GM23338 (cell line): ENCODE measurements around the gene NSUN7. TPM values are rescaled to one million over a fixed set of nuclear protein-coding genes. Genes with fewer than 3 reads are reported as not detected.

Source experiments
- ATAC-seq: fragments of 200-7000 bp; cut with Tn5 transposase; 3 replicates; pipeline ENCODE4 v1.9.1; 2020
- DNase-seq: peaks from one replicate; pipeline ENCODE4 v3.0.0-alpha.2; 2015; ENCODE audit warnings: low spot score
- H2AFZ ChIP-seq: fragments of 200-600 bp; sonication (generic); 2 replicates; pipeline ENCODE4 v1.8.0; 2016; ENCODE audit warnings: antibody characterized with exemption, mild to moderate bottlenecking, moderate library complexity
- H3F3A ChIP-seq: fragments of 200-600 bp; sonication (generic); replicated peaks from 2 replicates; pipeline ENCODE4 v1.8.0; 2017; ENCODE audit warnings: antibody characterized with exemption, mixed run types, low read depth
- H3K27ac ChIP-seq: fragments of 200-600 bp; sonication (generic); 2 replicates; pipeline ENCODE4 v1.6.1; 2016; ENCODE audit warnings: low read depth
- H3K27me3 ChIP-seq: fragments of 200-600 bp; sonication (generic); 2 replicates; pipeline ENCODE4 v1.8.0; 2016; ENCODE audit warnings: mild to moderate bottlenecking, mixed run types, moderate library complexity; ENCODE audit not compliant: insufficient read depth
- H3K36me3 ChIP-seq: fragments of 200-600 bp; sonication (generic); 2 replicates; pipeline ENCODE4 v1.8.0; 2016; ENCODE audit warnings: mild to moderate bottlenecking; ENCODE audit not compliant: insufficient read depth
- H3K4me1 ChIP-seq: fragments of 200-600 bp; sonication (generic); 2 replicates; pipeline ENCODE4 v1.8.0; 2016; ENCODE audit warnings: mild to moderate bottlenecking, moderate library complexity; ENCODE audit not compliant: insufficient read depth
- H3K4me2 ChIP-seq: fragments of 200-600 bp; sonication (generic); 2 replicates; pipeline ENCODE4 v1.7.1; 2017; ENCODE audit warnings: mixed run types
- H3K4me3 ChIP-seq: fragments of 200-600 bp; sonication (generic); 2 replicates; pipeline ENCODE4 v1.6.1; 2016; ENCODE audit warnings: mixed run types
- H3K79me2 ChIP-seq: fragments of 200-600 bp; sonication (generic); replicated peaks from 2 replicates; pipeline ENCODE4 v1.8.0; 2017; ENCODE audit warnings: mild to moderate bottlenecking; ENCODE audit not compliant: insufficient read depth
- H3K9me2 ChIP-seq: fragments of 200-600 bp; sonication (generic); 2 replicates; pipeline ENCODE4 v1.8.0; 2017; ENCODE audit not compliant: insufficient read depth
- H4K20me1 ChIP-seq: fragments of 200-600 bp; sonication (generic); replicated peaks from 2 replicates; pipeline ENCODE4 v1.8.0; 2017; ENCODE audit warnings: mild to moderate bottlenecking; ENCODE audit not compliant: insufficient read depth
- H3K27ac Mint-ChIP-seq: 2 replicates; pipeline ENCODE4 v1.8.0; 2020; ENCODE audit warnings: inconsistent platforms, mild to moderate bottlenecking, moderate library complexity, mixed read lengths
- H3K27me3 Mint-ChIP-seq: 3 replicates; pipeline ENCODE4 v1.8.0; 2022; ENCODE audit warnings: low read depth, mild to moderate bottlenecking, moderate library complexity, mixed read lengths, inconsistent platforms; ENCODE audit not compliant: insufficient read depth, poor library complexity
- H3K36me3 Mint-ChIP-seq: 3 replicates; pipeline ENCODE4 v1.8.0; 2021; ENCODE audit warnings: low read depth, mild to moderate bottlenecking, inconsistent platforms, moderate library complexity, mixed read lengths
- H3K4me1 Mint-ChIP-seq: 3 replicates; pipeline ENCODE4 v1.8.0; 2020; ENCODE audit warnings: mild to moderate bottlenecking, inconsistent platforms, mixed read lengths
- H3K4me3 Mint-ChIP-seq: 3 replicates; pipeline ENCODE4 v1.8.0; 2021; ENCODE audit warnings: moderate library complexity, mild to moderate bottlenecking, inconsistent platforms, mixed read lengths
- H3K9me3 Mint-ChIP-seq: 3 replicates; pipeline ENCODE4 v1.8.0; 2020; ENCODE audit warnings: moderate library complexity, mild to moderate bottlenecking, inconsistent platforms, mixed read lengths
- CREB1 ChIP-seq: fragments of 250-450 bp; sonication (Bioruptor Pico); IDR thresholded peaks from 2 replicates; pipeline ENCODE4 v1.5.0; 2020; ENCODE audit warnings: low read depth, mild to moderate bottlenecking, moderate library complexity
- CTCF ChIP-seq, 2 experiments: fragments of 200-600 bp in 1 of 2; sonication (generic) in 1 of 2; conservative IDR thresholded peaks; 2 replicates each; pipeline versions ENCODE4 v1.5.1 to v1.6.1; 2016 to 2017; ENCODE audit warnings: antibody characterized with exemption in 2 of 2, low read depth in 2 of 2, mild to moderate bottlenecking in 2 of 2, moderate library complexity in 1 of 2
- EZH2 ChIP-seq: fragments of 200-600 bp; sonication (generic); IDR thresholded peaks from one replicate; pipeline ENCODE4 v1.8.0; 2017; ENCODE audit warnings: antibody characterized with exemption, mild to moderate bottlenecking, low read depth; ENCODE audit not compliant: unreplicated experiment
- EZH2phosphoT487 ChIP-seq: fragments of 200-600 bp; sonication (generic); IDR thresholded peaks from one replicate; pipeline ENCODE4 v1.8.1; 2018; ENCODE audit warnings: antibody characterized with exemption; ENCODE audit not compliant: unreplicated experiment
- NANOG ChIP-seq: IDR thresholded peaks from 2 replicates; pipeline ENCODE4 v1.6.1; 2016; ENCODE audit warnings: antibody characterized with exemption, borderline replicate concordance
- STAT1 ChIP-seq: IDR thresholded peaks from one replicate; pipeline ENCODE4 v1.6.1; 2016; ENCODE audit warnings: antibody characterized with exemption; ENCODE audit not compliant: unreplicated experiment
- ZNF114 ChIP-seq: fragments of 250-450 bp; sonication (Bioruptor Pico); IDR thresholded peaks from 2 replicates; pipeline ENCODE4 v1.5.0; 2020; ENCODE audit warnings: mild to moderate bottlenecking, moderate library complexity
- polyA plus RNA-seq: library from polyadenylated mRNA; unstranded; fragments of >200 nt; fragmentation: Nextera tagmentation; extraction: Ambion mirVana; gene quantifications from 2 replicates; pipeline ENCODE4 v1.2.1, GENCODE V29; 2016
- total RNA-seq: library from RNA; depleted of rRNA; stranded (reverse); fragments of >200 nt; shearing (Covaris generic); gene quantifications from 2 replicates; pipeline ENCODE4 v1.2.3, GENCODE V29; 2014
- TF ChIP-seq, protein P1 (sequence below): fragments of 250-450 bp; sonication (Bioruptor Pico); IDR thresholded peaks from 2 replicates; pipeline ENCODE4 v1.5.0; 2020; ENCODE audit warnings: mild to moderate bottlenecking, moderate library complexity

NSUN7 gene
- total and polyA plus RNA-seq, 2 experiments from 2014 or later = 28.8 to 29.0 TPM

DNA sequence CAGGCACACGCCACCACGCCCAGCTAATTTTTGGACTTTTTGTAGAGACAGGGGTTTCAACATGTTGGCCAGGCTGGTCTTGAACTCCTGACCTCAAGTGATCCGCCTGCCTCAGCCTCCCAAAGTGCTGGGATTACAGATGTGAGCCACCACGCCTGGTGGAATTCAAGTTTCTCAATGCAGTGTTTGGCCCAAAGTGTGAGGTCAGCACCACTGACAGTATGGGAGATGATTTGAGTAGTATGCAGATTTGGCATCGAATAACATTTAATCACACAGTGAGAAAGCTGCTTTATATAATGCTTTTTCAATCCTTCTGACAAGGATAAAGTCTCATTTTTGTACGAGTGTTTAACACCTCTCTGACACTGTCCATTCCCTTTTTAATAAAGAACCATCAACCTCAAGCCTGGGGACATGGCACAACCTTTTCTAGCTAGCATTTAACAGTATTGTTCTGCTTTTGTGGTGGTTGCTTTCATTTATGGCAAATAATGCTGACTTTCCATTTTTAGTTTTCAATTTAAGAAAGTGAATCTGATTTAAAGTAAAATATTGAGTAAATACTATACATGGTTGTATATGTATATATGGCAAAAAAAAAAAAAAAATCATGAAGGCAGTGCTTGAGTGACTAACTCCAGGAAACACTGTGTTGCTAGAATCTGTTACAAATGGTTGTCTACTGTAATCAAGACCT is 4.3 kb upstream of the NSUN7 start:
- Histone ChIP-seq H2AFZ (no peak overlapping the region), H4K20me1 (no peaks in the 10 kb centered on the region), H3K4me3 (no peak overlapping the region), H3K79me2 (0 out of 2 replicates have a peak, but pooled peaks cover 3% of the 10 kb centered on the region), H3F3A (no peaks in the 10 kb centered on the region), H3K9me2 (no peaks in the 10 kb centered on the region), H3K27ac (no peak overlapping the region), H3K4me1 (peaks cover 7% of the 10 kb centered on the region; the same call in 1 of the 2 replicates), H3K27me3 (no peaks in the 10 kb centered on the region), H3K4me2 (no peak overlapping the region), H3K36me3 (no peaks in the 10 kb centered on the region)
- no peaks in the 10 kb centered on the region; the same call in 2 of the 3 replicates for H3K36me3 Mint-ChIP-seq
- H3K4me3 Mint-ChIP-seq = no peak overlapping the region
- H3K27me3 Mint-ChIP-seq = peaks cover 2% of the 10 kb centered on the region
- H3K4me1 Mint-ChIP-seq = peaks cover 13% of the 10 kb centered on the region
- H3K9me3 Mint-ChIP-seq = no peaks in the 10 kb centered on the region
- no peak for TF ChIP-seq CTCF (conservative IDR thresholded peaks at IDR 0.05; ENCODE audit: low read depth in 2 of 2)
- TF ChIP-seq STAT1 = no peak
- no peak for TF ChIP-seq EZH2phosphoT487
- no peak for ATAC-seq
- no peak for DNase-seq
- H3K27ac Mint-ChIP-seq = no peak overlapping the region

DNA sequence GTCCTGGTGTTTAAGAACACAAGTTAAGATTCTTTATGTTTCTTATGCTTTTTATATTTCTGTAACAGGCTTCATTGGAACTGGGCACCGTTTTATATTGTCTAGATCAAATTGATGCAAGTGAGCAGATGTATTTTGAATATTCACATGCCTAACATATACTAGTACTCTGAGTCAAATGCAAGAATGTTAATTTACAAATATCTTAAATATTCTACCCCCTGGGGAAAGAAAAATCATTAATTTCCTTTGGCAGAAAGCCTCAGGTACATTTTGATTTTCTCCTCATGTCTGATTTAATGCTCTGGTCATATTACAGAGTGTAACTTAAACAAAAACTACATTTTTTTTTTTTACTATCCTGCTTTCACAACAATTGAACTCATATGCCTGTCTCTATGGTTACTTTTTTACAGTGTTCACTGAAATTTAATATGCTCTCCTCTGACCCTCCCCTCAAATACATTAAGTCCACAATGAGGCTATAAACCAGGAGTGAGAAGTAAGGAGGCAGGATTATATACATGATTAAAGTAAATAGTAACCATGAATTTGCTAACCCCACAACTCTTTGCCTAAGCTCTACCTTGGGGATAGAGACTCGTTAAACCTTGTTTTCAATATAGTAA is 2.4 kb upstream of the NSUN7 start:
- Histone ChIP-seq H3K27me3 (no peaks in the 10 kb centered on the region), H4K20me1 (no peaks in the 10 kb centered on the region), H3K36me3 (no peaks in the 10 kb centered on the region), H3K9me2 (no peaks in the 10 kb centered on the region), H3F3A (no peaks in the 10 kb centered on the region), H2AFZ (no peak overlapping the region), H3K79me2 (peaks cover 12% of the 10 kb centered on the region), H3K4me2 (no peak overlapping the region), H3K27ac (no peak overlapping the region), H3K4me3 (no peak overlapping the region), H3K4me1 (peaks cover 7% of the 10 kb centered on the region; the same call in 1 of the 2 replicates)
- DNase-seq (no peak), ATAC-seq (no peak)
- peaks cover 13% of the 10 kb centered on the region for H3K27me3 Mint-ChIP-seq
- TF ChIP-seq, protein P1, sequence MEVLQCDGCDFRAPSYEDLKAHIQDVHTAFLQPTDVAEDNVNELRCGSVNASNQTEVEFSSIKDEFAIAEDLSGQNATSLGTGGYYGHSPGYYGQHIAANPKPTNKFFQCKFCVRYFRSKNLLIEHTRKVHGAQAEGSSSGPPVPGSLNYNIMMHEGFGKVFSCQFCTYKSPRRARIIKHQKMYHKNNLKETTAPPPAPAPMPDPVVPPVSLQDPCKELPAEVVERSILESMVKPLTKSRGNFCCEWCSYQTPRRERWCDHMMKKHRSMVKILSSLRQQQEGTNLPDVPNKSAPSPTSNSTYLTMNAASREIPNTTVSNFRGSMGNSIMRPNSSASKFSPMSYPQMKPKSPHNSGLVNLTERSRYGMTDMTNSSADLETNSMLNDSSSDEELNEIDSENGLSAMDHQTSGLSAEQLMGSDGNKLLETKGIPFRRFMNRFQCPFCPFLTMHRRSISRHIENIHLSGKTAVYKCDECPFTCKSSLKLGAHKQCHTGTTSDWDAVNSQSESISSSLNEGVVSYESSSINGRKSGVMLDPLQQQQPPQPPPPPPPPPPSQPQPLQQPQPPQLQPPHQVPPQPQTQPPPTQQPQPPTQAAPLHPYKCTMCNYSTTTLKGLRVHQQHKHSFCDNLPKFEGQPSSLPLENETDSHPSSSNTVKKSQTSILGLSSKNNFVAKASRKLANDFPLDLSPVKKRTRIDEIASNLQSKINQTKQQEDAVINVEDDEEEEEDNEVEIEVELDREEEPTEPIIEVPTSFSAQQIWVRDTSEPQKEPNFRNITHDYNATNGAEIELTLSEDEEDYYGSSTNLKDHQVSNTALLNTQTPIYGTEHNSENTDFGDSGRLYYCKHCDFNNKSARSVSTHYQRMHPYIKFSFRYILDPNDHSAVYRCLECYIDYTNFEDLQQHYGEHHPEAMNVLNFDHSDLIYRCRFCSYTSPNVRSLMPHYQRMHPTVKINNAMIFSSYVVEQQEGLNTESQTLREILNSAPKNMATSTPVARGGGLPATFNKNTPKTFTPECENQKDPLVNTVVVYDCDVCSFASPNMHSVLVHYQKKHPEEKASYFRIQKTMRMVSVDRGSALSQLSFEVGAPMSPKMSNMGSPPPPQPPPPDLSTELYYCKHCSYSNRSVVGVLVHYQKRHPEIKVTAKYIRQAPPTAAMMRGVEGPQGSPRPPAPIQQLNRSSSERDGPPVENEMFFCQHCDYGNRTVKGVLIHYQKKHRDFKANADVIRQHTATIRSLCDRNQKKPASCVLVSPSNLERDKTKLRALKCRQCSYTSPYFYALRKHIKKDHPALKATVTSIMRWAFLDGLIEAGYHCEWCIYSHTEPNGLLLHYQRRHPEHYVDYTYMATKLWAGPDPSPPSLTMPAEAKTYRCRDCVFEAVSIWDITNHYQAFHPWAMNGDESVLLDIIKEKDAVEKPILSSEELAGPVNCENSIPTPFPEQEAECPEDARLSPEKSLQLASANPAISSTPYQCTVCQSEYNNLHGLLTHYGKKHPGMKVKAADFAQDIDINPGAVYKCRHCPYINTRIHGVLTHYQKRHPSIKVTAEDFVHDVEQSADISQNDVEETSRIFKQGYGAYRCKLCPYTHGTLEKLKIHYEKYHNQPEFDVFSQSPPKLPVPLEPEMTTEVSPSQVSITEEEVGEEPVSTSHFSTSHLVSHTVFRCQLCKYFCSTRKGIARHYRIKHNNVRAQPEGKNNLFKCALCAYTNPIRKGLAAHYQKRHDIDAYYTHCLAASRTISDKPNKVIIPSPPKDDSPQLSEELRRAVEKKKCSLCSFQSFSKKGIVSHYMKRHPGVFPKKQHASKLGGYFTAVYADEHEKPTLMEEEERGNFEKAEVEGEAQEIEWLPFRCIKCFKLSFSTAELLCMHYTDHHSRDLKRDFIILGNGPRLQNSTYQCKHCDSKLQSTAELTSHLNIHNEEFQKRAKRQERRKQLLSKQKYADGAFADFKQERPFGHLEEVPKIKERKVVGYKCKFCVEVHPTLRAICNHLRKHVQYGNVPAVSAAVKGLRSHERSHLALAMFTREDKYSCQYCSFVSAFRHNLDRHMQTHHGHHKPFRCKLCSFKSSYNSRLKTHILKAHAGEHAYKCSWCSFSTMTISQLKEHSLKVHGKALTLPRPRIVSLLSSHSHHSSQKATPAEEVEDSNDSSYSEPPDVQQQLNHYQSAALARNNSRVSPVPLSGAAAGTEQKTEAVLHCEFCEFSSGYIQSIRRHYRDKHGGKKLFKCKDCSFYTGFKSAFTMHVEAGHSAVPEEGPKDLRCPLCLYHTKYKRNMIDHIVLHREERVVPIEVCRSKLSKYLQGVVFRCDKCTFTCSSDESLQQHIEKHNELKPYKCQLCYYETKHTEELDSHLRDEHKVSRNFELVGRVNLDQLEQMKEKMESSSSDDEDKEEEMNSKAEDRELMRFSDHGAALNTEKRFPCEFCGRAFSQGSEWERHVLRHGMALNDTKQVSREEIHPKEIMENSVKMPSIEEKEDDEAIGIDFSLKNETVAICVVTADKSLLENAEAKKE (CRISPR knock-in tag) = no peak
- TF ChIP-seq CREB1 (CRISPR knock-in tag) (no peak), ZNF114 (CRISPR knock-in tag) (no peak), CTCF (conservative IDR thresholded peaks at IDR 0.05; ENCODE audit: low read depth in 2 of 2) (no peak), EZH2 (no peak), NANOG (no peak)
- H3K4me3 Mint-ChIP-seq = no peak overlapping the region
- H3K36me3 Mint-ChIP-seq = peaks cover 14% of the 10 kb centered on the region
- peaks cover 6% of the 10 kb centered on the region; the same call in 2 of the 3 replicates for H3K9me3 Mint-ChIP-seq
- H3K27ac Mint-ChIP-seq = no peak overlapping the region; the same call in 1 of the 2 replicates
- peaks cover 23% of the 10 kb centered on the region for H3K4me1 Mint-ChIP-seq
